ENCODE data around the gene USP15. TPM values are rescaled to one million over a fixed set of nuclear protein-coding genes. Genes with fewer than 3 reads are reported as not detected.

Gene USP15
- total RNA-seq, 1 experiment from 2014 or later, result 35.3 TPM

- no CpG with 5 or more reads among the region's 2 CpGs for WGBS (ENCODE audit: extremely low coverage, insufficient read length, low lambda C conversion rate)
Observed at GRCh38 chr12:62233805-62234204, 26.4 kb upstream of the USP15 start.

More at GRCh38 chr12:62233805-62234204, 26.4 kb upstream of the USP15 start:
- no peak overlapping the region for H3T11ph ChIP-seq (ENCODE audit: low read length)
- H2BK120ac ChIP-seq (ENCODE audit: low read depth, low read length, poor library complexity, severe bottlenecking), result no peak overlapping the region
- no peaks in the 10 kb centered on the region for H3K23me2 ChIP-seq (ENCODE audit: insufficient read length, low read depth, low read length, poor library complexity, severe bottlenecking)
- no peak overlapping the region for H2BK20ac ChIP-seq (ENCODE audit: low read depth, low read length, poor library complexity, severe bottlenecking)
- no peaks in the 10 kb centered on the region for H3K79me1 ChIP-seq (ENCODE audit: insufficient read depth, low read depth, low read length, poor library complexity, severe bottlenecking)
- DNase-seq, result no peak
- H3K4me2 ChIP-seq (ENCODE audit: insufficient read depth, insufficient read length, low read length), result no peak overlapping the region
- no peak overlapping the region for H2BK15ac ChIP-seq (ENCODE audit: low read depth, low read length)
- no peaks in the 10 kb centered on the region for H4K20me1 ChIP-seq (ENCODE audit: control insufficient read depth, insufficient read depth, insufficient read length)
- Mint-ChIP-seq H3K36me3 (ENCODE audit: insufficient read depth in 1 of 3, low read depth in 3 of 3) (no peaks in the 10 kb centered on the region), H3K27ac (no peak overlapping the region; a peak in 1 of 7 replicates), H3K9me3 (no peaks in the 10 kb centered on the region), H3K4me3 (no peak overlapping the region), H3K27me3 (ENCODE audit: low read depth) (no peaks in the 10 kb centered on the region), H3K4me1 (no peaks in the 10 kb centered on the region)
- H2AFZ ChIP-seq (ENCODE audit: low read length), result no peak overlapping the region
- no peak overlapping the region for H2BK5ac ChIP-seq (ENCODE audit: insufficient read length, low read length)
- H4K91ac ChIP-seq (ENCODE audit: insufficient read length, low read depth, low read length), result no peak overlapping the region
- no peaks in the 10 kb centered on the region for H3K4me1 ChIP-seq (ENCODE audit: insufficient read depth, low read length)
- H3K27me3 ChIP-seq (ENCODE audit: insufficient read depth, low read length), result no peaks in the 10 kb centered on the region
- H3K14ac ChIP-seq (ENCODE audit: insufficient read depth, low read length), result no peak overlapping the region
- H2BK12ac ChIP-seq (ENCODE audit: insufficient read length, low read depth, low read length), result no peak overlapping the region
- no peak overlapping the region for H3K56ac ChIP-seq (ENCODE audit: insufficient read length, low read depth, low read length)
- TF ChIP-seq, protein P1, sequence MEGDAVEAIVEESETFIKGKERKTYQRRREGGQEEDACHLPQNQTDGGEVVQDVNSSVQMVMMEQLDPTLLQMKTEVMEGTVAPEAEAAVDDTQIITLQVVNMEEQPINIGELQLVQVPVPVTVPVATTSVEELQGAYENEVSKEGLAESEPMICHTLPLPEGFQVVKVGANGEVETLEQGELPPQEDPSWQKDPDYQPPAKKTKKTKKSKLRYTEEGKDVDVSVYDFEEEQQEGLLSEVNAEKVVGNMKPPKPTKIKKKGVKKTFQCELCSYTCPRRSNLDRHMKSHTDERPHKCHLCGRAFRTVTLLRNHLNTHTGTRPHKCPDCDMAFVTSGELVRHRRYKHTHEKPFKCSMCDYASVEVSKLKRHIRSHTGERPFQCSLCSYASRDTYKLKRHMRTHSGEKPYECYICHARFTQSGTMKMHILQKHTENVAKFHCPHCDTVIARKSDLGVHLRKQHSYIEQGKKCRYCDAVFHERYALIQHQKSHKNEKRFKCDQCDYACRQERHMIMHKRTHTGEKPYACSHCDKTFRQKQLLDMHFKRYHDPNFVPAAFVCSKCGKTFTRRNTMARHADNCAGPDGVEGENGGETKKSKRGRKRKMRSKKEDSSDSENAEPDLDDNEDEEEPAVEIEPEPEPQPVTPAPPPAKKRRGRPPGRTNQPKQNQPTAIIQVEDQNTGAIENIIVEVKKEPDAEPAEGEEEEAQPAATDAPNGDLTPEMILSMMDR (conservative IDR thresholded peaks at IDR 0.05), result no peak
- H3K9me3 ChIP-seq (ENCODE audit: control insufficient read depth, low read depth, low read length), result no peaks in the 10 kb centered on the region
- H3K23ac ChIP-seq (ENCODE audit: insufficient read length, low read depth, low read length), result no peak overlapping the region
- no peak overlapping the region for H3K4ac ChIP-seq (ENCODE audit: low read depth, low read length)
- no peaks in the 10 kb centered on the region for H3K79me2 ChIP-seq (ENCODE audit: insufficient read depth, low read length)
- H4K8ac ChIP-seq (replicated peaks; ENCODE audit: insufficient read length, low read depth, low read length), result no peak overlapping the region
- no peak overlapping the region for H2AK5ac ChIP-seq (ENCODE audit: insufficient read length, low read length)
- no peak overlapping the region for H3K9ac ChIP-seq (ENCODE audit: extremely low read depth, insufficient read length, low read length)
- no peak overlapping the region for H3K18ac ChIP-seq (ENCODE audit: insufficient read length, low read depth, low read length)
- no peak overlapping the region for H3K27ac ChIP-seq (ENCODE audit: insufficient read length, low read depth, low read length)
- H4K5ac ChIP-seq (ENCODE audit: insufficient read length, low read depth, low read length), result no peak overlapping the region
